ENCODE results near the gene NDST4.

DNA sequence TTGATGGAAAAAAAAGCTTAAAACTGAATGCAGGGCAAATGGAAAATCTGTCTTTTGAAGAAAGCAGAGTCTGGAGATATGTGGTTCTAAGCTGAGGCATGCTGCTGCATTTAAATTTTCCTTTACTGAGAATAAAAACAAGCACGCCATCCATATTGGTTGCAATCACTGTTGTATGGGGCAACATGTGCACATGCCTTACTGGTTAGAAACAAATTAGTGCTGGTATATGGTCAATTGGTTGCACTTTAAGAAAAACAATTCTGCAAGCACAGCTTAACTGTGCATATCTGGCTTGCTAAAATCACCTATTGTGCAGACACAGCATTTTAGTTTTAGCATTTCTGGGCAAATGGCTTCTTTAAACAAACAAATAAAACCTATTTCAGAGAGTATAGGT is 239.1 kb downstream of the NDST4 start:
- TF ChIP-seq NR3C1 (CRISPR knock-in tag; IDR thresholded peaks at IDR 0.05) (no peak), TAF1 (CRISPR knock-in tag; IDR thresholded peaks at IDR 0.05) (no peak), ZNF138 (CRISPR knock-in tag; IDR thresholded peaks at IDR 0.05; ENCODE audit: low read depth) (no peak), SP1 (IDR thresholded peaks at IDR 0.05) (no peak), SP1 (CRISPR knock-in tag; IDR thresholded peaks at IDR 0.05) (no peak), CEBPB (IDR thresholded peaks at IDR 0.05; ENCODE audit: borderline replicate concordance, low read depth, low read length) (no peak), RARA (CRISPR knock-in tag; IDR thresholded peaks at IDR 0.05) (no peak), POLR2A (IDR thresholded peaks at IDR 0.05; ENCODE audit: insufficient read depth in 1 of 2, low read depth in 2 of 2, low read length in 2 of 2) (no peak)
- TF ChIP-seq, protein P1, sequence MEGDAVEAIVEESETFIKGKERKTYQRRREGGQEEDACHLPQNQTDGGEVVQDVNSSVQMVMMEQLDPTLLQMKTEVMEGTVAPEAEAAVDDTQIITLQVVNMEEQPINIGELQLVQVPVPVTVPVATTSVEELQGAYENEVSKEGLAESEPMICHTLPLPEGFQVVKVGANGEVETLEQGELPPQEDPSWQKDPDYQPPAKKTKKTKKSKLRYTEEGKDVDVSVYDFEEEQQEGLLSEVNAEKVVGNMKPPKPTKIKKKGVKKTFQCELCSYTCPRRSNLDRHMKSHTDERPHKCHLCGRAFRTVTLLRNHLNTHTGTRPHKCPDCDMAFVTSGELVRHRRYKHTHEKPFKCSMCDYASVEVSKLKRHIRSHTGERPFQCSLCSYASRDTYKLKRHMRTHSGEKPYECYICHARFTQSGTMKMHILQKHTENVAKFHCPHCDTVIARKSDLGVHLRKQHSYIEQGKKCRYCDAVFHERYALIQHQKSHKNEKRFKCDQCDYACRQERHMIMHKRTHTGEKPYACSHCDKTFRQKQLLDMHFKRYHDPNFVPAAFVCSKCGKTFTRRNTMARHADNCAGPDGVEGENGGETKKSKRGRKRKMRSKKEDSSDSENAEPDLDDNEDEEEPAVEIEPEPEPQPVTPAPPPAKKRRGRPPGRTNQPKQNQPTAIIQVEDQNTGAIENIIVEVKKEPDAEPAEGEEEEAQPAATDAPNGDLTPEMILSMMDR (CRISPR knock-in tag; IDR thresholded peaks at IDR 0.05) = no peak
